PFSK-1 (cell line): ENCODE results near the gene DRC3.

Source experiments
- FOXP2 ChIP-seq: optimal IDR thresholded peaks from 2 replicates; pipeline ENCODE3; 2011; ENCODE audit warnings: borderline replicate concordance, control low read depth, inconsistent platforms; ENCODE audit not compliant: insufficient read depth; ENCODE audit errors: extremely low read length, extremely low read depth
- POLR2AphosphoS5 ChIP-seq: IDR thresholded peaks from 2 replicates; pipeline ENCODE4 v1.6.1; 2012; ENCODE audit warnings: low read depth, mild to moderate bottlenecking, control low read depth, low read length, moderate library complexity
- SIN3A ChIP-seq: IDR thresholded peaks from 2 replicates; pipeline ENCODE4 v1.6.1; 2012; ENCODE audit warnings: mild to moderate bottlenecking, low read length, moderate library complexity, borderline replicate concordance; ENCODE audit not compliant: insufficient read depth
- TAF1 ChIP-seq: IDR thresholded peaks from 2 replicates; pipeline ENCODE4 v1.6.1; 2012; ENCODE audit warnings: low read length, control low read depth, borderline replicate concordance; ENCODE audit not compliant: insufficient read depth
- TF ChIP-seq, protein P1 (sequence below), 2 experiments: IDR thresholded peaks; 2 replicates each; pipeline versions ENCODE4 v1.6.1 to v1.8.0; 2011 to 2012; ENCODE audit warnings: low read depth in 2 of 2, low read length in 2 of 2, control low read depth in 1 of 2, inconsistent platforms in 1 of 2, mild to moderate bottlenecking in 1 of 2, moderate library complexity in 1 of 2; ENCODE audit not compliant: insufficient read depth in 1 of 2

Gene DRC3

GRCh38 chr17:18011286-18011685 lies 38.6 kb downstream of the DRC3 start:
- TF ChIP-seq, protein P1, sequence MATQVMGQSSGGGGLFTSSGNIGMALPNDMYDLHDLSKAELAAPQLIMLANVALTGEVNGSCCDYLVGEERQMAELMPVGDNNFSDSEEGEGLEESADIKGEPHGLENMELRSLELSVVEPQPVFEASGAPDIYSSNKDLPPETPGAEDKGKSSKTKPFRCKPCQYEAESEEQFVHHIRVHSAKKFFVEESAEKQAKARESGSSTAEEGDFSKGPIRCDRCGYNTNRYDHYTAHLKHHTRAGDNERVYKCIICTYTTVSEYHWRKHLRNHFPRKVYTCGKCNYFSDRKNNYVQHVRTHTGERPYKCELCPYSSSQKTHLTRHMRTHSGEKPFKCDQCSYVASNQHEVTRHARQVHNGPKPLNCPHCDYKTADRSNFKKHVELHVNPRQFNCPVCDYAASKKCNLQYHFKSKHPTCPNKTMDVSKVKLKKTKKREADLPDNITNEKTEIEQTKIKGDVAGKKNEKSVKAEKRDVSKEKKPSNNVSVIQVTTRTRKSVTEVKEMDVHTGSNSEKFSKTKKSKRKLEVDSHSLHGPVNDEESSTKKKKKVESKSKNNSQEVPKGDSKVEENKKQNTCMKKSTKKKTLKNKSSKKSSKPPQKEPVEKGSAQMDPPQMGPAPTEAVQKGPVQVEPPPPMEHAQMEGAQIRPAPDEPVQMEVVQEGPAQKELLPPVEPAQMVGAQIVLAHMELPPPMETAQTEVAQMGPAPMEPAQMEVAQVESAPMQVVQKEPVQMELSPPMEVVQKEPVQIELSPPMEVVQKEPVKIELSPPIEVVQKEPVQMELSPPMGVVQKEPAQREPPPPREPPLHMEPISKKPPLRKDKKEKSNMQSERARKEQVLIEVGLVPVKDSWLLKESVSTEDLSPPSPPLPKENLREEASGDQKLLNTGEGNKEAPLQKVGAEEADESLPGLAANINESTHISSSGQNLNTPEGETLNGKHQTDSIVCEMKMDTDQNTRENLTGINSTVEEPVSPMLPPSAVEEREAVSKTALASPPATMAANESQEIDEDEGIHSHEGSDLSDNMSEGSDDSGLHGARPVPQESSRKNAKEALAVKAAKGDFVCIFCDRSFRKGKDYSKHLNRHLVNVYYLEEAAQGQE (IDR thresholded peaks at IDR 0.05; ENCODE audit: insufficient read depth in 1 of 2, low read depth in 2 of 2, low read length in 2 of 2): no peak
- no peak for TF ChIP-seq POLR2AphosphoS5
- no peak for TF ChIP-seq FOXP2
- no peak for TF ChIP-seq TAF1
- no peak for TF ChIP-seq SIN3A

DNA sequence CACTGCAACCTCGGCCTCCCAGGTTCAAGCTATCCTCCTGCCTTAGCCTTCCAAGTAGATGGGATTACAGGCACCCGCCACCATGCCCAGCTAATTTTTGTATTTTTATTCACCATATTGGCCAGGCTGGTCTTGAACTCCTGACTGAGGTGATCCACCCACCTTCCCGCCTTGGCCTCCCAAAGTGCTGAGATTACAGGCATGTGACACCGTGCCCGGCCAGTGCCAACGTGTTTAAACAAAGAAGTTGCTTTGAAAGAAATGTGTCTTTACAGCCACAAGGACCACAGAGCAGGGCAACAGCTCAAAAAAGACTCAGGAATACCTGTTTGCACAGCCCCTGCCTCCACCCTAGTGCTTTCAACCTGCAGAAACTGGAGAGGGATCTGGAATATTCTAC lies 41.3 kb downstream of the DRC3 start:
- no peak for TF ChIP-seq SIN3A
- TF ChIP-seq, protein P1 (IDR thresholded peaks at IDR 0.05; ENCODE audit: insufficient read depth in 1 of 2, low read depth in 2 of 2, low read length in 2 of 2): no peak
- no peak for TF ChIP-seq TAF1
- no peak for TF ChIP-seq FOXP2
- TF ChIP-seq POLR2AphosphoS5: no peak

GRCh38 chr17:18015593-18015992 lies 42.9 kb downstream of the DRC3 start:
- TF ChIP-seq POLR2AphosphoS5: no peak
- no peak for TF ChIP-seq TAF1
- TF ChIP-seq SIN3A: no peak
- TF ChIP-seq, protein P1 (IDR thresholded peaks at IDR 0.05; ENCODE audit: insufficient read depth in 1 of 2, low read depth in 2 of 2, low read length in 2 of 2): no peak
- TF ChIP-seq FOXP2: no peak

DNA sequence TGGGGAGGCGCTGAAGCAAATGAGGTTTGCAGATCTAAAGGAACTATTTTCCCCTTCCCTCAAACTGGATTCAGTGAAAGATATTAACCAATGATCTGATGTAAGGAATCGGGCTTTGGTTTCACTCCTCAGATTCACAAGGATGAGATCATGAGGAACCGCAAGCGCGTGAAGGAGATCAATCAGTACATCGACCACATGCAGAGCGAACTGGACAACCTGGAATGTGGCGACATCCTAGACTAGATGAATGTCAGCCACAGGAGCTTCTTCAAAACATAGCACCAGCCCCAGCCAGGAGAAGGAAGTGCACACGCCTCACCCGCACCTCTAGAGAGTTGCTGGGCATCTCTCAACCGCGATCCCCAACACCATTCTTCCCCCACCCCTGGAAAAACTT lies 43.8 kb downstream of the DRC3 start:
- TF ChIP-seq SIN3A (no peak), POLR2AphosphoS5 (no peak), FOXP2 (no peak)
- TF ChIP-seq, protein P1 (IDR thresholded peaks at IDR 0.05; ENCODE audit: insufficient read depth in 1 of 2, low read depth in 2 of 2, low read length in 2 of 2): no peak

DNA sequence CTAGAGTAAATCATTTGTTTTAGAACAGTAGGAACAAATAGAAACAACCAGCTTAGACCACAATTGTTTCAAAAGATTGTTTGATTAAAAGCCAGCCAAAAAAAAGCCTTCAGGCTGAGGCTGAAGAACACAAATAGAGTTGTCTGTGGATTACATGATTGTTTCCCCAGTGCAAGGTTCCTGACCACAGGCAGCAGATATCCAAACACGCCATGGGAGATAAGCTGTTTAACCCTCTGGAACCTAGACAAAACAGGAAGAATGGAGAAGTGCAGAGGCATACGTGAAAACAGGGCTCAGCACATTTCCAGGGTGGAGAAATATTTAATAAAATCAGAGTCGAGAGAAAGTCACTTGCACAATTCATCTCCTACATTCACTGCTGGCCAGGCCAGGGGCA lies 45.3 kb downstream of the DRC3 start:
- TF ChIP-seq, protein P1 (IDR thresholded peaks at IDR 0.05; ENCODE audit: insufficient read depth in 1 of 2, low read depth in 2 of 2, low read length in 2 of 2): no peak
- TF ChIP-seq TAF1 (no peak), SIN3A (no peak), FOXP2 (no peak), POLR2AphosphoS5 (no peak)
